T-helper 1 cell treated with Interleukin-12 subunit alpha and Interleukin-12 subunit beta and Interleukin-4 antibody, amounts not matched to agents 30 μg/mL and 1 μg/mL, for 36 hours (primary cell): ENCODE results near the gene TNFRSF14.

Source experiments
- H3K27ac Mint-ChIP-seq: one replicate; pipeline ENCODE4 v1.8.0; 2021; ENCODE audit warnings: mild to moderate bottlenecking, mixed read lengths
- H3K27me3 Mint-ChIP-seq: one replicate; pipeline ENCODE4 v1.8.0; 2021; ENCODE audit warnings: low read depth, mixed read lengths
- H3K36me3 Mint-ChIP-seq: one replicate; pipeline ENCODE4 v1.8.0; 2021; ENCODE audit warnings: low read depth, mixed read lengths
- H3K4me1 Mint-ChIP-seq: one replicate; pipeline ENCODE4 v1.8.0; 2021; ENCODE audit warnings: low read depth, mixed read lengths
- H3K4me3 Mint-ChIP-seq: one replicate; pipeline ENCODE4 v1.8.0; 2021; ENCODE audit warnings: mild to moderate bottlenecking, moderate library complexity, mixed read lengths
- H3K9me3 Mint-ChIP-seq: one replicate; pipeline ENCODE4 v1.8.0; 2021; ENCODE audit warnings: mixed read lengths

TNFRSF14 gene

GRCh38 chr1:2556277-2556677 is at the start of gene TNFRSF14:
Gene TNFRSF14, plus strand, starts transcription at chr1:2556371. Its CDS starts 294 bp downstream, at chr1:2556665.
- H3K9me3 Mint-ChIP-seq: no peaks in the 10 kb centered on the region
- H3K4me3 Mint-ChIP-seq: peak within 1 kb of the TSS; percentile 92
- H3K36me3 Mint-ChIP-seq: peaks cover 23% of the 10 kb centered on the region
- no peaks in the 10 kb centered on the region for H3K27me3 Mint-ChIP-seq
- H3K4me1 Mint-ChIP-seq: peaks cover 21% of the 10 kb centered on the region
- H3K27ac Mint-ChIP-seq: peak within 1 kb of the TSS; percentile 99

GRCh38 chr1:2506901-2507565 is 49.1 kb upstream of the TNFRSF14 start:
- no peaks in the 10 kb centered on the region for H3K27me3 Mint-ChIP-seq
- H3K4me3 Mint-ChIP-seq: no peak overlapping the region
- no peaks in the 10 kb centered on the region for H3K9me3 Mint-ChIP-seq
- no peaks in the 10 kb centered on the region for H3K4me1 Mint-ChIP-seq
- H3K36me3 Mint-ChIP-seq: peaks cover 5% of the 10 kb centered on the region
- no peak overlapping the region for H3K27ac Mint-ChIP-seq

GRCh38 chr1:2507744-2508155 is 48.4 kb upstream of the TNFRSF14 start:
- Mint-ChIP-seq H3K4me3 (no peak overlapping the region), H3K4me1 (no peaks in the 10 kb centered on the region), H3K27me3 (no peaks in the 10 kb centered on the region), H3K27ac (no peak overlapping the region), H3K9me3 (no peaks in the 10 kb centered on the region), H3K36me3 (peaks cover 5% of the 10 kb centered on the region)

DNA sequence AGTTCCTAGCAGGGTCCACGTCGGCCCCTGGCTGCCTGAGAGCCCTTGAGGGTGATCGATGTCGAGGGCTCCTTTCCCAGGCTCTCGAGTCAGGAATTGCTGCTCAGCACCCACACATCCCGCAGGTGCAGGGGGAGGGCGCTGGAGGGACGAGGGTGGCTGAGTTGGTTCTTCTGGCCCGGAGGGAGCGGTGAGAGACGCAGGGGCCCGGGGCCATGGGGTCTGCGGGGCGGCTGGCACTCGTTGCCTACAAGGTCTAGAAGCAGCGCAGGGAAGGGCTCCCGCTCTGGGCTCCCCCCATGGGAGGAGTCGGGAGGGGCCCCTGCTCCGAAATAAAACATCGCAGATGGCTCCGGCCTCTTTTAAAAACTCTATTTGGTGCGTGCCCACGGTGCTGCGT is 48.0 kb upstream of the TNFRSF14 start:
- Mint-ChIP-seq H3K4me1 (no peaks in the 10 kb centered on the region), H3K36me3 (peaks cover 5% of the 10 kb centered on the region), H3K9me3 (no peaks in the 10 kb centered on the region), H3K4me3 (no peak overlapping the region), H3K27ac (no peak overlapping the region), H3K27me3 (no peaks in the 10 kb centered on the region)

DNA sequence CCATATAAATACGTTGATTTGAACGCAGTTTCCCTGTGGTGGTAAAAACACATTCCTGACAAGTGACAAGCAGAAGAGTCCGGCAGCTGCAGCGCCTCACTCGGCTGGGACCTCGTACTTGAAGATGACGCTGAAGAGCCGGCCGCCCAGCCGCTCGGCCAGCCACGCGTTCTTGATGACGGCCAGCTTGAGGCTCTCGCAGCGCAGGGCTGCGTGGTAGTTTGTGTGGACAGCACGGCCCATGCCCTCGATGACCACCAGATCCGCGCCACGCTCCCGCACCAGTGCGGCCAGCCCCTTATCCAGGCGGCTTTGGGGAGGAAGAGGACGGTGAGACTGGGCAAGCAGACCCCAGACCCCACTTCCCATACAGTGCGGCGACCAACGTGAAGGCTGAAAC is 47.4 kb upstream of the TNFRSF14 start:
- no peak overlapping the region for H3K27ac Mint-ChIP-seq
- H3K4me1 Mint-ChIP-seq: no peaks in the 10 kb centered on the region
- H3K9me3 Mint-ChIP-seq: no peaks in the 10 kb centered on the region
- no peak overlapping the region for H3K4me3 Mint-ChIP-seq
- H3K27me3 Mint-ChIP-seq: no peaks in the 10 kb centered on the region
- H3K36me3 Mint-ChIP-seq: peaks cover 6% of the 10 kb centered on the region

GRCh38 chr1:2509589-2509988 is 46.6 kb upstream of the TNFRSF14 start:
- Mint-ChIP-seq H3K27ac (no peak overlapping the region), H3K4me1 (no peaks in the 10 kb centered on the region), H3K4me3 (no peak overlapping the region), H3K36me3 (peaks cover 6% of the 10 kb centered on the region), H3K27me3 (no peaks in the 10 kb centered on the region), H3K9me3 (no peaks in the 10 kb centered on the region)

GRCh38 chr1:2510366-2511155 is 45.6 kb upstream of the TNFRSF14 start:
- H3K27ac Mint-ChIP-seq: no peak overlapping the region
- no peak overlapping the region for H3K4me3 Mint-ChIP-seq
- H3K4me1 Mint-ChIP-seq: no peaks in the 10 kb centered on the region
- H3K27me3 Mint-ChIP-seq: no peaks in the 10 kb centered on the region
- H3K36me3 Mint-ChIP-seq: peaks cover 6% of the 10 kb centered on the region
- H3K9me3 Mint-ChIP-seq: no peaks in the 10 kb centered on the region

GRCh38 chr1:2512862-2513421 is 43.2 kb upstream of the TNFRSF14 start:
- Mint-ChIP-seq H3K27me3 (no peaks in the 10 kb centered on the region), H3K4me3 (no peak overlapping the region), H3K36me3 (peaks cover 14% of the 10 kb centered on the region), H3K27ac (no peak overlapping the region), H3K9me3 (no peaks in the 10 kb centered on the region), H3K4me1 (no peaks in the 10 kb centered on the region)

GRCh38 chr1:2513939-2514652 is 42.1 kb upstream of the TNFRSF14 start:
- Mint-ChIP-seq H3K27me3 (no peaks in the 10 kb centered on the region), H3K4me3 (no peak overlapping the region), H3K27ac (no peak overlapping the region)

DNA sequence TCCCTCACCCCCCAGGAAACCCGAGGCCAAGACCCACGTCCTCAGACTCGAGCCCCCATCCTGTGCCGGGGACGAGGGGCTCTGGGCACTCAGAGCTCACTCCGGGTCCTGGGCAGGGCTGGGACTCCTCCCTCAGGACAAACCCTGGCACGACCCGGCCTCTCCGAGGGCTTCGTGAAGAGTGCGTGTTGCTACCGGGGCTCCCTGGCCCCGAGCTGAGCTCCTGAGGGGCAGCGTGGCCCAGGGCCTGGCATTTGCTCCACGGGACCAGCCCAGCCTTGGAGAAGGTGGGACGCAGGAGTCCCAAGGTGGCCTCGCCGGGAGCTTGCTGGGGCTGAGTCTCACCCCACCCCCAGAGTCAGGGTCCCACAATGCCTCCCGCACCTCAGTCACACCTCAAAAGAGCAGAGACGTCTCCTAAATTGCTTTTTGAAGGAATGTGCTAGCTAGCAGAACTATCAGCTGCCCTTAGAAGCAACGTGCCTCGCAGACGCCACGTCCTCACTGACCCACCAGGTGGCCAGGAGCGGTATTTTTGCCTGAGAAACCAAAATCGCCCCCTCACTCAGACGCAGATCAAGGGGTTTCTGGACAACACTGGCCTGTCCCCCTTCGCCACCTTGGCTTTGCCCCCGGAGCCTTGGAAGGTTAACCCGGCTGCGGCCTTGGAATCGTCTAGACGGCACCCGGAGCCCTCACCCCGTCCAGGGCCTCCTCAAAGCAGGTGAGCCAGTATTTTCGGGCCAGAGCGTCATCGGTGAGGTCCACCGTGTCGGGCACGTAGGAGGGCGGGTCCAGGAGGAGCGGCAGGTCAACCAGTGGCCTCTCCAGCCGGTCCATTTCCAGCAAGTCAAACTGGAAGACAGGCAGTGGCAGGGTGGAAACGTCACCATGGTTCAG is 41.1 kb upstream of the TNFRSF14 start:
- Mint-ChIP-seq H3K27ac (no peak overlapping the region), H3K9me3 (no peaks in the 10 kb centered on the region), H3K4me3 (no peak overlapping the region), H3K36me3 (peaks cover 18% of the 10 kb centered on the region), H3K27me3 (no peaks in the 10 kb centered on the region), H3K4me1 (no peaks in the 10 kb centered on the region)

More at GRCh38 chr1:2513939-2514652, 42.1 kb upstream of the TNFRSF14 start:
- H3K9me3 Mint-ChIP-seq: no peaks in the 10 kb centered on the region
- no peaks in the 10 kb centered on the region for H3K4me1 Mint-ChIP-seq
- peaks cover 17% of the 10 kb centered on the region for H3K36me3 Mint-ChIP-seq

DNA sequence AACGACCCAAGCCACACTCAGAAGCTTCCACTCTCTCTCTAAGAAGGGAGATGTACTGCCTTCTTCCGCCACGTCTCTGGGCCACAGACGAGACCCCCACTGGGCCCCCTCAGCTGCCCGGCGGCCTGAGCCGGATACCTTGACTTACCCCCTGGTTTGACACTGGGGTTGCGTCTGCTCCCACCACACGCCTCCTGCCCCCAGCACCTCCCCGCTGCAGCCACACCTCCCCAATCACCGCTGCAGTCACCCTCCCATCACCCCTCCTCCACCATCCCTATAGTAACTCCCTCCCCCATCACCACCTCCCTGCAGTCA is 40.4 kb upstream of the TNFRSF14 start:
- H3K36me3 Mint-ChIP-seq: peaks cover 18% of the 10 kb centered on the region
- no peaks in the 10 kb centered on the region for H3K9me3 Mint-ChIP-seq
- no peak overlapping the region for H3K27ac Mint-ChIP-seq
- no peaks in the 10 kb centered on the region for H3K4me1 Mint-ChIP-seq
- H3K4me3 Mint-ChIP-seq: no peak overlapping the region
- no peaks in the 10 kb centered on the region for H3K27me3 Mint-ChIP-seq

DNA sequence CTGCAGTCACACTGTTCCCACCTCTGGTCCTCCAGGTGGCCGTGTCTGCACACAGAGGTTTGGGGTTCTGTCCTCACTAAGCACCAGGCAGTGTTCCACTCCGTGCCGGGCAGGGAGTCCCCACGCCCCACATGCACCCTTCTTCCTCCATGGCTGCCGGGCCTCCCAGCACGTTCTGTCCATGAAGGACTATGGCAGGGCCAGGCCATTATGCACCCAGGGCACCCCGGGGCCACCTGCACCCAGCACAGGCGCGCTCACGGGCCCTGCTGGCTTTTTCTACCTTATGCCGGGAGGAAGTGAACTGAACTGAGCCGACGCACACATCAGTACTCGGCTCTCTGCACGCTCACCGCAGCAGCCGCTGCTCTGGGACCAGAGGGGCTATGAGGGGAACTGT is 40.0 kb upstream of the TNFRSF14 start:
- no peaks in the 10 kb centered on the region for H3K27me3 Mint-ChIP-seq
- no peaks in the 10 kb centered on the region for H3K4me1 Mint-ChIP-seq
- H3K36me3 Mint-ChIP-seq: peaks cover 21% of the 10 kb centered on the region
- H3K4me3 Mint-ChIP-seq: no peak overlapping the region
- no peaks in the 10 kb centered on the region for H3K9me3 Mint-ChIP-seq
- no peak overlapping the region for H3K27ac Mint-ChIP-seq

GRCh38 chr1:2516946-2517345 is 39.2 kb upstream of the TNFRSF14 start:
- peaks cover 18% of the 10 kb centered on the region for H3K36me3 Mint-ChIP-seq
- no peaks in the 10 kb centered on the region for H3K4me1 Mint-ChIP-seq
- H3K9me3 Mint-ChIP-seq: no peaks in the 10 kb centered on the region
- no peak overlapping the region for H3K4me3 Mint-ChIP-seq
- peak overlapping the region; percentile 49 for H3K27ac Mint-ChIP-seq
- no peaks in the 10 kb centered on the region for H3K27me3 Mint-ChIP-seq

- Mint-ChIP-seq H3K9me3 (no peaks in the 10 kb centered on the region), H3K4me1 (peaks cover 10% of the 10 kb centered on the region), H3K27ac (no peak overlapping the region), H3K27me3 (no peaks in the 10 kb centered on the region), H3K36me3 (peaks cover 23% of the 10 kb centered on the region), H3K4me3 (no peak overlapping the region)
Observed at GRCh38 chr1:2517966-2518365, 38.2 kb upstream of the TNFRSF14 start.
